ENCODE data around the gene SMO. TPM values are rescaled to one million over a fixed set of nuclear protein-coding genes. Genes with fewer than 3 reads are reported as not detected.

Gene SMO
- total and polyA plus RNA-seq, 4 donors = 2.9 to 16.3 (median 10.7) TPM

- H3K36me3 ChIP-seq (ENCODE audit: control insufficient read depth in 4 of 4, insufficient read depth in 3 of 4, low read depth in 1 of 4, low read length in 3 of 4) = peaks cover 4 to 8% (median 5%) of the 10 kb centered on the region in 4 donors
- no peaks in the 10 kb centered on the region for H3K27me3 ChIP-seq (ENCODE audit: control insufficient read depth in 4 of 4, insufficient read depth in 4 of 4, low read length in 3 of 4)
- no peak overlapping the region for H3K4me3 ChIP-seq (ENCODE audit: low read depth in 1 of 3, low read length in 3 of 3)
- DNase-seq (ENCODE audit: low spot score) = no peak
- H3K9ac ChIP-seq (ENCODE audit: low read depth in 1 of 2, low read length in 2 of 2) = no peak overlapping the region
- TF ChIP-seq RAD21 (IDR thresholded peaks at IDR 0.05) (peak; percentile 25 to 49), YY1 (IDR thresholded peaks at IDR 0.05) (no peak), EGR1 (IDR thresholded peaks at IDR 0.05; ENCODE audit: low read depth in 2 of 2) (no peak), JUND (IDR thresholded peaks at IDR 0.05) (no peak), HNF4A (conservative IDR thresholded peaks at IDR 0.05) (peak in 1 of 2 donors; percentile 28), ATF3 (IDR thresholded peaks at IDR 0.05) (no peak)
- WGBS = 34% methylated on average over 9 of the region's 9 CpGs
- peak overlapping the region in 1 of 2 donors; percentile 34 for H3K27ac ChIP-seq (ENCODE audit: low read depth in 1 of 2, low read length in 2 of 2)
- peaks cover 5 to 51% (median 34%) of the 10 kb centered on the region in 4 donors for H3K4me1 ChIP-seq (ENCODE audit: control insufficient read depth in 4 of 4, insufficient read depth in 4 of 4, low read length in 3 of 4)
- H3K9me3 ChIP-seq (ENCODE audit: control insufficient read depth in 4 of 4, low read length in 3 of 4) = no peaks in the 10 kb centered on the region
Observed at GRCh38 chr7:129208667-129209066, 20.2 kb downstream of the SMO start.

DNA sequence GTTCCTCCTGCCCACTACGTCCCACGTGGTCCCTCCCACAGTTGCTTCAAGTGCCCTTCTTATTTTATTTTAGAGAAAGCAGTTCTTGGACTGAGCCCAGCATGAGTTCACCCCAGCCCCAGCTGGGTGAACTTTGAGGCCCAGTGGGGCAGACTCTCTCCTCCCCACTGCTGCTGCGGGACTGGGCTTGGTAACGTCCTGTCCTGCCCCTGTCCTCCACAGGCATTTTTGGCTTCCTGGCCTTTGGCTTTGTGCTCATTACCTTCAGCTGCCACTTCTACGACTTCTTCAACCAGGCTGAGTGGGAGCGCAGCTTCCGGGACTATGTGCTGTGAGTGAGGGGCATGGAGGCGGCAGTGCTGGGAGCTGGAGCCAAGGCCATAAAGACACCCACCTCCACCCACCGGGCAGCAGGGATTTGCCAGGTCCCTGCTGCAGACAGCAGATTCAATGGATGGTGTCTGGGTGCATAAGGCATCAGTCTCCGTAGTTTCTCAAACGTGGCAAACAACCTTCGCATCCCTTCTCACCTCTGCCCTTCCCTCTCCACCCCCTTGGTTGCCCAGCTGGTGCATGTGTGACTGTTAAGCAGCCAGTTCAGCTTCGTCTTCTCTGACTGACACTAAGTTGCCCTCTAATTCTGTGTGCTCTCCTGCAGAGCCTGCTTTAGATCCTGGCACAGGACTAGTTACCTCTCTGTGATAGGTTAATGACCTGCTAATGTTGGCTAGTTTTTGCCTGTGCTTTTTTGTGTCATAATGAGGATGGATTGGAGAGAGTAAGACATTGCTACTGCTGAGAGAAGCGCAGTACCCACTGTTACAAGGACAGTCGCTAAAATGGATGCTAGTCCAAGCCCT, 20.9 kb downstream of the SMO start:
- no peaks in the 10 kb centered on the region for H3K27me3 ChIP-seq (ENCODE audit: control insufficient read depth in 4 of 4, insufficient read depth in 4 of 4, low read length in 3 of 4)
- TF ChIP-seq FOXA1 (IDR thresholded peaks at IDR 0.05) = no peak
- no peak for TF ChIP-seq HNF4G (IDR thresholded peaks at IDR 0.05)
- peak in 1 of 2 donors; percentile 39 for TF ChIP-seq HNF4A (conservative IDR thresholded peaks at IDR 0.05)
- no peak for TF ChIP-seq FOXA2 (IDR thresholded peaks at IDR 0.05)
- TF ChIP-seq TAF1 (conservative IDR thresholded peaks at IDR 0.05) = no peak
- TF ChIP-seq, protein P1, sequence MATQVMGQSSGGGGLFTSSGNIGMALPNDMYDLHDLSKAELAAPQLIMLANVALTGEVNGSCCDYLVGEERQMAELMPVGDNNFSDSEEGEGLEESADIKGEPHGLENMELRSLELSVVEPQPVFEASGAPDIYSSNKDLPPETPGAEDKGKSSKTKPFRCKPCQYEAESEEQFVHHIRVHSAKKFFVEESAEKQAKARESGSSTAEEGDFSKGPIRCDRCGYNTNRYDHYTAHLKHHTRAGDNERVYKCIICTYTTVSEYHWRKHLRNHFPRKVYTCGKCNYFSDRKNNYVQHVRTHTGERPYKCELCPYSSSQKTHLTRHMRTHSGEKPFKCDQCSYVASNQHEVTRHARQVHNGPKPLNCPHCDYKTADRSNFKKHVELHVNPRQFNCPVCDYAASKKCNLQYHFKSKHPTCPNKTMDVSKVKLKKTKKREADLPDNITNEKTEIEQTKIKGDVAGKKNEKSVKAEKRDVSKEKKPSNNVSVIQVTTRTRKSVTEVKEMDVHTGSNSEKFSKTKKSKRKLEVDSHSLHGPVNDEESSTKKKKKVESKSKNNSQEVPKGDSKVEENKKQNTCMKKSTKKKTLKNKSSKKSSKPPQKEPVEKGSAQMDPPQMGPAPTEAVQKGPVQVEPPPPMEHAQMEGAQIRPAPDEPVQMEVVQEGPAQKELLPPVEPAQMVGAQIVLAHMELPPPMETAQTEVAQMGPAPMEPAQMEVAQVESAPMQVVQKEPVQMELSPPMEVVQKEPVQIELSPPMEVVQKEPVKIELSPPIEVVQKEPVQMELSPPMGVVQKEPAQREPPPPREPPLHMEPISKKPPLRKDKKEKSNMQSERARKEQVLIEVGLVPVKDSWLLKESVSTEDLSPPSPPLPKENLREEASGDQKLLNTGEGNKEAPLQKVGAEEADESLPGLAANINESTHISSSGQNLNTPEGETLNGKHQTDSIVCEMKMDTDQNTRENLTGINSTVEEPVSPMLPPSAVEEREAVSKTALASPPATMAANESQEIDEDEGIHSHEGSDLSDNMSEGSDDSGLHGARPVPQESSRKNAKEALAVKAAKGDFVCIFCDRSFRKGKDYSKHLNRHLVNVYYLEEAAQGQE (IDR thresholded peaks at IDR 0.05) = no peak
- TF ChIP-seq RXRA (IDR thresholded peaks at IDR 0.05) = peak; percentile 39 to 44
- no peak for TF ChIP-seq SP1 (IDR thresholded peaks at IDR 0.05)
- TF ChIP-seq GABPA (IDR thresholded peaks at IDR 0.05 in 1 of 2, conservative IDR thresholded peaks at IDR 0.05 in 1 of 2) = no peak
- TF ChIP-seq RAD21 (IDR thresholded peaks at IDR 0.05) = no peak
- 50% methylated on average over 15 of the region's 15 CpGs for WGBS
- DNase-seq (ENCODE audit: low spot score) = no peak
- H3K9me3 ChIP-seq (ENCODE audit: control insufficient read depth in 4 of 4, low read length in 3 of 4) = no peaks in the 10 kb centered on the region
- peaks cover 5 to 49% (median 34%) of the 10 kb centered on the region in 4 donors for H3K4me1 ChIP-seq (ENCODE audit: control insufficient read depth in 4 of 4, insufficient read depth in 4 of 4, low read length in 3 of 4)
- no peak overlapping the region for H3K4me3 ChIP-seq (ENCODE audit: low read depth in 1 of 3, low read length in 3 of 3)
- H3K36me3 ChIP-seq (ENCODE audit: control insufficient read depth in 4 of 4, insufficient read depth in 3 of 4, low read depth in 1 of 4, low read length in 3 of 4) = peaks cover 4 to 8% (median 5%) of the 10 kb centered on the region in 4 donors
- no peak overlapping the region for H3K9ac ChIP-seq (ENCODE audit: low read depth in 1 of 2, low read length in 2 of 2)
- peak overlapping the region in 1 of 2 donors; percentile 34 for H3K27ac ChIP-seq (ENCODE audit: low read depth in 1 of 2, low read length in 2 of 2)

Data from liver (tissue), 9 donors.